Measurements from ENCODE around the gene SULT1A1.

- no peak for TF ChIP-seq SIX5 (IDR thresholded peaks at IDR 0.05; ENCODE audit: low read depth, low read length)
- TF ChIP-seq EZH2 (IDR thresholded peaks at IDR 0.05; ENCODE audit: low read depth, low read length, severe bottlenecking) = no peak
- TF ChIP-seq CEBPB (IDR thresholded peaks at IDR 0.05; ENCODE audit: low read depth, low read length) = no peak
- TF ChIP-seq, protein P1, sequence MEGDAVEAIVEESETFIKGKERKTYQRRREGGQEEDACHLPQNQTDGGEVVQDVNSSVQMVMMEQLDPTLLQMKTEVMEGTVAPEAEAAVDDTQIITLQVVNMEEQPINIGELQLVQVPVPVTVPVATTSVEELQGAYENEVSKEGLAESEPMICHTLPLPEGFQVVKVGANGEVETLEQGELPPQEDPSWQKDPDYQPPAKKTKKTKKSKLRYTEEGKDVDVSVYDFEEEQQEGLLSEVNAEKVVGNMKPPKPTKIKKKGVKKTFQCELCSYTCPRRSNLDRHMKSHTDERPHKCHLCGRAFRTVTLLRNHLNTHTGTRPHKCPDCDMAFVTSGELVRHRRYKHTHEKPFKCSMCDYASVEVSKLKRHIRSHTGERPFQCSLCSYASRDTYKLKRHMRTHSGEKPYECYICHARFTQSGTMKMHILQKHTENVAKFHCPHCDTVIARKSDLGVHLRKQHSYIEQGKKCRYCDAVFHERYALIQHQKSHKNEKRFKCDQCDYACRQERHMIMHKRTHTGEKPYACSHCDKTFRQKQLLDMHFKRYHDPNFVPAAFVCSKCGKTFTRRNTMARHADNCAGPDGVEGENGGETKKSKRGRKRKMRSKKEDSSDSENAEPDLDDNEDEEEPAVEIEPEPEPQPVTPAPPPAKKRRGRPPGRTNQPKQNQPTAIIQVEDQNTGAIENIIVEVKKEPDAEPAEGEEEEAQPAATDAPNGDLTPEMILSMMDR (IDR thresholded peaks at IDR 0.05; ENCODE audit: control extremely low read depth in 1 of 3, insufficient read depth in 1 of 3, low read depth in 1 of 3, low read length in 3 of 3) = no peak
- TF ChIP-seq SP1 (IDR thresholded peaks at IDR 0.05; ENCODE audit: low read depth, low read length) = no peak
- TF ChIP-seq FOSL1 (IDR thresholded peaks at IDR 0.05; ENCODE audit: insufficient read depth, low read depth, low read length) = no peak
- no peak for TF ChIP-seq POLR2A (IDR thresholded peaks at IDR 0.05; ENCODE audit: control extremely low read depth in 1 of 2, low read depth in 2 of 2, low read length in 2 of 2)
- no peak for TF ChIP-seq POU5F1 (IDR thresholded peaks at IDR 0.05; ENCODE audit: low read depth, low read length)
- no peak for TF ChIP-seq CBX5 (IDR thresholded peaks at IDR 0.05; ENCODE audit: low read depth, low read length)
- TF ChIP-seq SRF (IDR thresholded peaks at IDR 0.05; ENCODE audit: low read depth, low read length) = no peak
- no peak for TF ChIP-seq RNF2 (IDR thresholded peaks at IDR 0.05; ENCODE audit: borderline replicate concordance, low read depth, low read length, missing control alignments, poor library complexity, severe bottlenecking)
These were observed 13.7 kb downstream of the SULT1A1 start for GRCh38 chr16:28596115-28596630.

All from H1 (cell line).